MM.1S (cell line): ENCODE measurements around the gene TNP2.

Experiments used
- CTCF ChIP-seq: fragments of 300-600 bp; sonication (generic); IDR thresholded peaks from 2 replicates; pipeline ENCODE4 v1.5.1; 2016; ENCODE audit warnings: antibody characterized with exemption, low read length, mixed read lengths
- EZH2 ChIP-seq: fragments of 300-600 bp; sonication (generic); optimal IDR thresholded peaks from 2 replicates; pipeline ENCODE3; 2017; ENCODE audit warnings: low read depth, mild to moderate bottlenecking, antibody characterized with exemption, low read length, mixed read lengths

GRCh38 chr16:11258553-11259492, 10.3 kb downstream of the TNP2 start:
- TF ChIP-seq CTCF (no peak), EZH2 (no peak)
